ENCODE results near the gene DTHD1. TPM values are rescaled to one million over a fixed set of nuclear protein-coding genes. Genes with fewer than 3 reads are reported as not detected.

DTHD1 gene
- total RNA-seq, 1 donor from 2014 or later: 0.08 TPM

GRCh38 chr4:36267486-36268268 is 13.7 kb upstream of the DTHD1 start:
- intact Hi-C loops (cut with DNase I): no loop called here
- DNase-seq (ENCODE audit: low spot score): no peak

GRCh38 chr4:36269101-36269500 is 12.3 kb upstream of the DTHD1 start:
- intact Hi-C loops (cut with DNase I): no loop called here

GRCh38 chr4:36269533-36270173 is 11.8 kb upstream of the DTHD1 start:
- intact Hi-C loops (cut with DNase I): no loop called here
- no peak for DNase-seq (ENCODE audit: low spot score)

More at GRCh38 chr4:36269101-36269500, 12.3 kb upstream of the DTHD1 start:
- DNase-seq (ENCODE audit: low spot score): no peak

GRCh38 chr4:36273276-36273675 is 8.1 kb upstream of the DTHD1 start:
- DNase-seq (ENCODE audit: low spot score): no peak
- intact Hi-C loops (cut with DNase I): no loop called here

- intact Hi-C loops (cut with DNase I): no loop called here
- no peak for DNase-seq (ENCODE audit: low spot score)
Measured at GRCh38 chr4:36274158-36274557, 7.3 kb upstream of the DTHD1 start.

GRCh38 chr4:36277533-36277932 is 3.9 kb upstream of the DTHD1 start:
- DNase-seq (ENCODE audit: low spot score): no peak
- intact Hi-C loops (cut with DNase I): no loop called here

- intact Hi-C loops (cut with DNase I): no loop called here
- no peak for DNase-seq (ENCODE audit: low spot score)
Measured at GRCh38 chr4:36278789-36279188, 2.6 kb upstream of the DTHD1 start.

GRCh38 chr4:36280555-36280954 is 861 bp upstream of the DTHD1 start:
- no peak for DNase-seq (ENCODE audit: low spot score)
- intact Hi-C loops (cut with DNase I): no loop called here

- intact Hi-C loops (cut with DNase I): no loop called here
- DNase-seq (ENCODE audit: low spot score): no peak
Measured at GRCh38 chr4:36282503-36283030, 1.2 kb downstream of the DTHD1 start.

GRCh38 chr4:36283912-36284465 is 2.6 kb downstream of the DTHD1 start:
- intact Hi-C loops (cut with DNase I): no loop called here
- no peak for DNase-seq (ENCODE audit: low spot score)

- intact Hi-C loops (cut with DNase I): no loop called here
- no peak for DNase-seq (ENCODE audit: low spot score)
Measured at GRCh38 chr4:36285784-36286480, 4.5 kb downstream of the DTHD1 start.

GRCh38 chr4:36286481-36286871 is 5.1 kb downstream of the DTHD1 start:
- intact Hi-C loops (cut with DNase I): no loop called here
- no peak for DNase-seq (ENCODE audit: low spot score)

GRCh38 chr4:36288731-36289426 is 7.5 kb downstream of the DTHD1 start:
- no peak for DNase-seq (ENCODE audit: low spot score)
- intact Hi-C loops (cut with DNase I): no loop called here

- DNase-seq (ENCODE audit: low spot score): no peak
- intact Hi-C loops (cut with DNase I): no loop called here
Measured at GRCh38 chr4:36290641-36291040, 9.2 kb downstream of the DTHD1 start.

- intact Hi-C loops (cut with DNase I): no loop called here
- DNase-seq (ENCODE audit: low spot score): no peak
Measured at GRCh38 chr4:36292556-36293188, 11.3 kb downstream of the DTHD1 start.

GRCh38 chr4:36301127-36301526 is 19.7 kb downstream of the DTHD1 start:
- intact Hi-C loops (cut with DNase I): no loop called here
- no peak for DNase-seq (ENCODE audit: low spot score)

GRCh38 chr4:36303426-36304137 is 22.2 kb downstream of the DTHD1 start:
- intact Hi-C loops (cut with DNase I): no loop called here
- DNase-seq (ENCODE audit: low spot score): no peak

GRCh38 chr4:36304138-36304681 is 22.8 kb downstream of the DTHD1 start:
- DNase-seq (ENCODE audit: low spot score): no peak
- intact Hi-C loops (cut with DNase I): no loop called here
